H9 (cell line): ENCODE data around the gene EPB41L4A. TPM values are rescaled to one million over a fixed set of nuclear protein-coding genes. Genes with fewer than 3 reads are reported as not detected.

Source experiments
- DNase-seq: peaks from one replicate; pipeline ENCODE4 v3.0.0-alpha.2; 2017
- H2AFZ ChIP-seq: one replicate; pipeline ENCODE4 v1.6.1; 2013; ENCODE audit warnings: mild to moderate bottlenecking, low read length, control low read depth, moderate library complexity
- H2AK5ac ChIP-seq: 2 replicates; pipeline ENCODE4 v1.6.1; 2013; ENCODE audit warnings: low read length, control low read depth, mixed read lengths; ENCODE audit not compliant: insufficient read length
- H2BK120ac ChIP-seq: one replicate; pipeline ENCODE4 v1.6.1; 2013; ENCODE audit warnings: low read depth, mild to moderate bottlenecking, low read length, control low read depth, inconsistent platforms; ENCODE audit not compliant: poor library complexity, severe bottlenecking
- H2BK12ac ChIP-seq: 2 replicates; pipeline ENCODE4 v1.6.1; 2013; ENCODE audit warnings: low read length, control low read depth, mixed read lengths, low read depth; ENCODE audit not compliant: insufficient read length
- H2BK15ac ChIP-seq: 2 replicates; pipeline ENCODE4 v1.6.1; 2013; ENCODE audit warnings: low read depth, low read length, control low read depth
- H2BK20ac ChIP-seq: one replicate; pipeline ENCODE4 v1.6.1; 2013; ENCODE audit warnings: low read depth, mild to moderate bottlenecking, low read length, control low read depth, inconsistent platforms; ENCODE audit not compliant: poor library complexity, severe bottlenecking
- H2BK5ac ChIP-seq: 2 replicates; pipeline ENCODE4 v1.6.1; 2013; ENCODE audit warnings: low read length, control low read depth, mixed read lengths; ENCODE audit not compliant: insufficient read length
- H3K14ac ChIP-seq: 2 replicates; pipeline ENCODE4 v1.6.1; 2013; ENCODE audit warnings: low read length, control low read depth; ENCODE audit not compliant: insufficient read depth
- H3K18ac ChIP-seq: 2 replicates; pipeline ENCODE4 v1.6.1; 2013; ENCODE audit warnings: low read depth, mild to moderate bottlenecking, mixed read lengths, low read length, control low read depth; ENCODE audit not compliant: insufficient read length
- H3K23ac ChIP-seq: 2 replicates; pipeline ENCODE4 v1.6.1; 2013; ENCODE audit warnings: low read length, control low read depth, mixed read lengths, low read depth; ENCODE audit not compliant: insufficient read length
- H3K23me2 ChIP-seq: 2 replicates; pipeline ENCODE4 v1.6.1; 2013; ENCODE audit warnings: low read depth, mild to moderate bottlenecking, mixed read lengths, low read length, control low read depth; ENCODE audit not compliant: insufficient read length, poor library complexity, severe bottlenecking
- H3K27ac ChIP-seq: 2 replicates; pipeline ENCODE4 v1.5.1; 2013; ENCODE audit warnings: low read length, control low read depth, mixed read lengths, low read depth; ENCODE audit not compliant: insufficient read length
- H3K27me3 ChIP-seq: 2 replicates; pipeline ENCODE4 v1.6.1; 2013; ENCODE audit warnings: low read length, control low read depth, inconsistent platforms; ENCODE audit not compliant: insufficient read depth
- H3K4ac ChIP-seq: 2 replicates; pipeline ENCODE4 v1.6.1; 2013; ENCODE audit warnings: low read depth, mild to moderate bottlenecking, control low read depth, inconsistent platforms, low read length, moderate library complexity
- H3K4me1 ChIP-seq: 2 replicates; pipeline ENCODE4 v1.6.1; 2013; ENCODE audit warnings: low read length, control low read depth, inconsistent platforms; ENCODE audit not compliant: insufficient read depth
- H3K4me2 ChIP-seq: 2 replicates; pipeline ENCODE4 v1.6.1; 2013; ENCODE audit warnings: low read length, control low read depth, mixed read lengths; ENCODE audit not compliant: insufficient read length, insufficient read depth
- H3K56ac ChIP-seq: 2 replicates; pipeline ENCODE4 v1.6.1; 2013; ENCODE audit warnings: low read depth, mild to moderate bottlenecking, mixed read lengths, low read length, control low read depth; ENCODE audit not compliant: insufficient read length
- H3K79me1 ChIP-seq: 2 replicates; pipeline ENCODE4 v1.6.1; 2013; ENCODE audit warnings: low read depth, mild to moderate bottlenecking, moderate library complexity, low read length, control low read depth, inconsistent platforms; ENCODE audit not compliant: insufficient read depth, poor library complexity, severe bottlenecking
- H3K79me2 ChIP-seq: 2 replicates; pipeline ENCODE4 v1.6.1; 2013; ENCODE audit warnings: low read length, control low read depth, inconsistent platforms; ENCODE audit not compliant: insufficient read depth
- H3K9ac ChIP-seq: 2 replicates; pipeline ENCODE4 v1.6.1; 2013; ENCODE audit warnings: low read length, control low read depth, mixed read lengths; ENCODE audit not compliant: insufficient read length; ENCODE audit errors: extremely low read depth
- H3K9me3 ChIP-seq: one replicate; pipeline ENCODE4 v1.6.1; 2013; ENCODE audit warnings: low read depth, low read length, inconsistent platforms; ENCODE audit not compliant: control insufficient read depth
- H3T11ph ChIP-seq: one replicate; pipeline ENCODE4 v1.6.1; 2013; ENCODE audit warnings: mild to moderate bottlenecking, low read length, control low read depth, inconsistent platforms
- H4K20me1 ChIP-seq: one replicate; pipeline ENCODE4 v1.6.1; 2013; ENCODE audit not compliant: control insufficient read depth, insufficient read length, insufficient read depth
- H4K5ac ChIP-seq: 2 replicates; pipeline ENCODE4 v1.6.1; 2013; ENCODE audit warnings: low read depth, mild to moderate bottlenecking, mixed read lengths, low read length, control low read depth; ENCODE audit not compliant: insufficient read length
- H4K8ac ChIP-seq: replicated peaks from 2 replicates; pipeline ENCODE4 v1.6.1; 2013; ENCODE audit warnings: low read length, control low read depth, mixed read lengths, low read depth; ENCODE audit not compliant: insufficient read length
- H4K91ac ChIP-seq: 2 replicates; pipeline ENCODE4 v1.6.1; 2013; ENCODE audit warnings: low read depth, mild to moderate bottlenecking, moderate library complexity, mixed read lengths, low read length, control low read depth; ENCODE audit not compliant: insufficient read length
- H3K27ac Mint-ChIP-seq, 3 experiments: 2 replicates in 2 of 3; 3 replicates in 1 of 3; pipeline ENCODE4 v1.8.0; 2020 to 2021; ENCODE audit warnings: mixed read lengths in 3 of 3, mild to moderate bottlenecking in 1 of 3, moderate library complexity in 1 of 3
- H3K27me3 Mint-ChIP-seq: 2 replicates; pipeline ENCODE4 v1.8.0; 2021; ENCODE audit warnings: low read depth, mild to moderate bottlenecking, moderate library complexity, mixed read lengths
- H3K36me3 Mint-ChIP-seq, 3 experiments: 2 replicates in 2 of 3; 3 replicates in 1 of 3; pipeline ENCODE4 v1.8.0; 2020 to 2021; ENCODE audit warnings: low read depth in 3 of 3, mixed read lengths in 3 of 3; ENCODE audit not compliant: insufficient read depth in 1 of 3
- H3K4me1 Mint-ChIP-seq, 2 experiments: 2 replicates each; pipeline ENCODE4 v1.8.0; 2020; ENCODE audit warnings: mixed read lengths in 2 of 2
- H3K4me3 Mint-ChIP-seq, 2 experiments: 2 replicates in 1 of 2; 3 replicates in 1 of 2; pipeline ENCODE4 v1.8.0; 2020 to 2021; ENCODE audit warnings: mild to moderate bottlenecking in 2 of 2, mixed read lengths in 2 of 2, moderate library complexity in 1 of 2
- H3K9me3 Mint-ChIP-seq, 2 experiments: 2 replicates in 1 of 2; 3 replicates in 1 of 2; pipeline ENCODE4 v1.8.0; 2020; ENCODE audit warnings: mild to moderate bottlenecking in 2 of 2, mixed read lengths in 2 of 2, moderate library complexity in 1 of 2
- WGBS: extraction: QIAGEN DNeasy Blood & Tissue Kit; methylation state at CpG from one replicate; pipeline ENCODE4 v1.1.7; 2013; ENCODE audit warnings: missing lambda C conversion rate, low lambda C conversion rate, mixed read lengths; ENCODE audit not compliant: insufficient read length; ENCODE audit errors: extremely low coverage; 5-methylcytosine and 5-hydroxymethylcytosine counted together
- total RNA-seq: library from RNA; stranded (reverse); gene quantifications from 2 replicates; pipeline ENCODE4 v1.2.1, GENCODE V29; 2021
- TF ChIP-seq, protein P1 (sequence below): fragments of 200-600 bp; sonication (generic); conservative IDR thresholded peaks from 3 replicates; pipeline ENCODE4 v1.8.0; 2021; ENCODE audit warnings: antibody characterized with exemption, mild to moderate bottlenecking

The EPB41L4A gene
- total RNA-seq, 1 experiment from 2014 or later, result 4.9 TPM

DNA sequence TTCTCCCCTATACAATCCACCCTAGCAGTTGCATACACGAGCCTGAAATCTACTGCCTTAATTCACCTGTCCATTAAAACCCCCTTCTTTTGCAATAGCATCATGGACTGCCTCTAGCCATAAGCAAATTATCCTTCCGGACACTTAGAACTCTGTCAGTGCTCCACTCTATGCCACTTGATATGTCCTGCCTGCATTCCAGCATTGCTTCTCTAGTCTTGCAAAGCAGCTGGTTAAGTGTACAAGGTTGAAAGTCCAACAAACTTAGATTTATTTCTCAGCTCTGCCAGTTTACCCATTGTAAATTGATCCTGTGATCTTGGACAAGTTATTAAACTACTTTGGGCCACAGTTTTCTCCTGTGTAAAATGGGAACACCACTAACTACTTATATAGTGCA is 197.9 kb downstream of the EPB41L4A start:
- Histone ChIP-seq H2AK5ac (no peak overlapping the region), H3K14ac (no peak overlapping the region), H3K79me1 (no peaks in the 10 kb centered on the region), H2BK120ac (no peak overlapping the region), H3K9me3 (no peaks in the 10 kb centered on the region), H3K4me1 (no peaks in the 10 kb centered on the region; the same call in 1 of the 2 replicates), H3K23me2 (no peaks in the 10 kb centered on the region), H3K79me2 (no peaks in the 10 kb centered on the region), H2AFZ (no peak overlapping the region), H4K8ac (no peak overlapping the region), H2BK12ac (no peak overlapping the region), H3K23ac (no peak overlapping the region), H4K5ac (no peak overlapping the region), H3T11ph (no peak overlapping the region), H3K4ac (no peak overlapping the region), H3K27ac (no peak overlapping the region), H4K20me1 (no peaks in the 10 kb centered on the region), H4K91ac (no peak overlapping the region), H3K18ac (no peak overlapping the region), H3K56ac (no peak overlapping the region), H2BK15ac (no peak overlapping the region), H2BK20ac (no peak overlapping the region), H3K27me3 (no peaks in the 10 kb centered on the region), H3K9ac (no peak overlapping the region), H3K4me2 (no peak overlapping the region), H2BK5ac (no peak overlapping the region)
- no CpG with 5 or more reads among the region's 2 CpGs for WGBS
- no peaks in the 10 kb centered on the region for H3K9me3 Mint-ChIP-seq
- no peak overlapping the region for H3K27ac Mint-ChIP-seq
- H3K36me3 Mint-ChIP-seq, result no peaks in the 10 kb centered on the region; a peak in 1 of 7 replicates
- H3K4me1 Mint-ChIP-seq, result peaks cover 11 to 19% of the 10 kb centered on the region in 2 experiments
- H3K27me3 Mint-ChIP-seq, result no peaks in the 10 kb centered on the region
- DNase-seq, result no peak
- TF ChIP-seq, protein P1, sequence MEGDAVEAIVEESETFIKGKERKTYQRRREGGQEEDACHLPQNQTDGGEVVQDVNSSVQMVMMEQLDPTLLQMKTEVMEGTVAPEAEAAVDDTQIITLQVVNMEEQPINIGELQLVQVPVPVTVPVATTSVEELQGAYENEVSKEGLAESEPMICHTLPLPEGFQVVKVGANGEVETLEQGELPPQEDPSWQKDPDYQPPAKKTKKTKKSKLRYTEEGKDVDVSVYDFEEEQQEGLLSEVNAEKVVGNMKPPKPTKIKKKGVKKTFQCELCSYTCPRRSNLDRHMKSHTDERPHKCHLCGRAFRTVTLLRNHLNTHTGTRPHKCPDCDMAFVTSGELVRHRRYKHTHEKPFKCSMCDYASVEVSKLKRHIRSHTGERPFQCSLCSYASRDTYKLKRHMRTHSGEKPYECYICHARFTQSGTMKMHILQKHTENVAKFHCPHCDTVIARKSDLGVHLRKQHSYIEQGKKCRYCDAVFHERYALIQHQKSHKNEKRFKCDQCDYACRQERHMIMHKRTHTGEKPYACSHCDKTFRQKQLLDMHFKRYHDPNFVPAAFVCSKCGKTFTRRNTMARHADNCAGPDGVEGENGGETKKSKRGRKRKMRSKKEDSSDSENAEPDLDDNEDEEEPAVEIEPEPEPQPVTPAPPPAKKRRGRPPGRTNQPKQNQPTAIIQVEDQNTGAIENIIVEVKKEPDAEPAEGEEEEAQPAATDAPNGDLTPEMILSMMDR, result no peak
- H3K4me3 Mint-ChIP-seq, result no peak overlapping the region
